K562 (cell line): ENCODE measurements around the gene ANAPC2. TPM values are rescaled to one million over a fixed set of nuclear protein-coding genes. Genes with fewer than 3 reads are reported as not detected.

Experiments
- FOXM1 ChIP-seq, 2 experiments: fragments of 450-650 bp in 1 of 2; sonication (generic) in 1 of 2; formaldehyde crosslinking in 1 of 2; IDR thresholded peaks; 2 replicates each; pipeline versions ENCODE4 v1.6.1 to v1.9.0; 2017 to 2022; ENCODE audit warnings: low read depth in 2 of 2, mild to moderate bottlenecking in 2 of 2, missing genetic modification reagents in 1 of 2, moderate library complexity in 1 of 2
- GATAD2B ChIP-seq: fragments of 450-650 bp; IDR thresholded peaks from 2 replicates; pipeline ENCODE4 v1.6.1; 2017; ENCODE audit warnings: mild to moderate bottlenecking, borderline replicate concordance
- KLF1 ChIP-seq: fragments of 450-650 bp; IDR thresholded peaks from 2 replicates; pipeline ENCODE4 v1.6.1; 2016; ENCODE audit warnings: missing genetic modification characterization, missing compliant biosample characterization
- MAZ ChIP-seq, 2 experiments: fragments of 450-650 bp in 1 of 2; sonication (generic) in 1 of 2; formaldehyde crosslinking; IDR thresholded peaks in 1 of 2; conservative IDR thresholded peaks in 1 of 2; 2 replicates each; pipeline versions ENCODE4 v1.4.0 to v1.5.0; 2020; ENCODE audit warnings: mild to moderate bottlenecking in 1 of 2, missing genetic modification reagents in 1 of 2
- MECOM ChIP-seq: fragments of 250-450 bp; sonication (Bioruptor Pico); IDR thresholded peaks from 2 replicates; pipeline ENCODE4 v1.8.0; 2022; ENCODE audit warnings: inconsistent platforms
- MYNN ChIP-seq, 2 experiments: sonication (generic); formaldehyde crosslinking in 1 of 2; IDR thresholded peaks; 2 replicates each; pipeline versions ENCODE4 v1.5.0 to v1.6.1; 2016 to 2020; ENCODE audit warnings: antibody characterized with exemption in 1 of 2, missing genetic modification reagents in 1 of 2
- NR2C1 ChIP-seq, 2 experiments: fragments of 450-650 bp; IDR thresholded peaks; 2 replicates each; pipeline ENCODE4 v1.6.1; 2017; ENCODE audit warnings: mild to moderate bottlenecking in 2 of 2, antibody characterized with exemption in 1 of 2, inconsistent platforms in 1 of 2, missing compliant biosample characterization in 1 of 2, missing genetic modification characterization in 1 of 2
- PRMT5 ChIP-seq: sonication (generic); formaldehyde crosslinking; IDR thresholded peaks from 2 replicates; pipeline ENCODE4 v1.5.0; 2020; ENCODE audit warnings: missing genetic modification reagents
- ZBTB11 ChIP-seq, 3 experiments: fragments of 200-800 bp in 1 of 3; fragments of 250-450 bp in 1 of 3; fragments of 450-650 bp in 1 of 3; sonication (Bioruptor Pico) in 1 of 3; sonication (Bioruptor generic) in 1 of 3; formaldehyde crosslinking in 1 of 3; IDR thresholded peaks; 2 replicates each; pipeline versions ENCODE4 v1.6.1 to v1.8.0; 2016 to 2022; ENCODE audit warnings: mild to moderate bottlenecking in 2 of 3, missing genetic modification characterization in 2 of 3, missing compliant biosample characterization in 1 of 3, moderate library complexity in 1 of 3
- ZBTB2 ChIP-seq: fragments of 450-650 bp; IDR thresholded peaks from 2 replicates; pipeline ENCODE4 v1.6.1; 2016; ENCODE audit warnings: antibody characterized with exemption
- ZNF212 ChIP-seq: fragments of 450-650 bp; formaldehyde crosslinking; IDR thresholded peaks from 2 replicates; pipeline ENCODE4 v1.4.0; 2020; ENCODE audit warnings: mild to moderate bottlenecking
- ZNF347 ChIP-seq: fragments of 450-650 bp; formaldehyde crosslinking; IDR thresholded peaks from 2 replicates; pipeline ENCODE4 v1.4.0; 2020; ENCODE audit warnings: low read depth, mild to moderate bottlenecking, moderate library complexity
- polyA plus RNA-seq, 8 experiments: library from polyadenylated mRNA; depleted of rRNA in 4 of 8; stranded (reverse) in 5 of 8; unstranded in 3 of 8; fragments of >200 nt; fragmentation: Nextera tagmentation in 2 of 8; fragmentation: Illumina TruSeq in 1 of 8; extraction: Ambion mirVana in 2 of 8; extraction: Trizol in 1 of 8; gene quantifications; 2 replicates each; pipeline versions ENCODE4 v1.2.1 to v1.2.3, GENCODE V29; 2011 to 2014; ENCODE audit warnings: inconsistent platforms in 1 of 8, missing spikeins in 1 of 8
- total RNA-seq, 7 experiments: library from RNA; depleted of rRNA in 6 of 7; stranded (reverse); fragments of >200 nt in 6 of 7; fragmentation: Illumina TruSeq in 2 of 7; extraction: Trizol in 2 of 7; gene quantifications; 2 replicates each; pipeline versions ENCODE4 v1.2.1 to v1.2.3, GENCODE V29; 2011 to 2021; ENCODE audit warnings: low replicate concordance in 1 of 7
- TF ChIP-seq, protein P1 (sequence below): fragments of 250-450 bp; sonication (Bioruptor Pico); IDR thresholded peaks from 2 replicates; pipeline ENCODE4 v1.8.0; 2021; ENCODE audit warnings: mild to moderate bottlenecking, moderate library complexity

Gene ANAPC2
- total and polyA plus RNA-seq, 9 of the 15 experiments (the other 6 are each of a cell fraction or from before 2014, with no cell fraction given), result 0.11 to 56.5 (median 17.1) TPM; not detected in 1

- TF ChIP-seq, protein P1, sequence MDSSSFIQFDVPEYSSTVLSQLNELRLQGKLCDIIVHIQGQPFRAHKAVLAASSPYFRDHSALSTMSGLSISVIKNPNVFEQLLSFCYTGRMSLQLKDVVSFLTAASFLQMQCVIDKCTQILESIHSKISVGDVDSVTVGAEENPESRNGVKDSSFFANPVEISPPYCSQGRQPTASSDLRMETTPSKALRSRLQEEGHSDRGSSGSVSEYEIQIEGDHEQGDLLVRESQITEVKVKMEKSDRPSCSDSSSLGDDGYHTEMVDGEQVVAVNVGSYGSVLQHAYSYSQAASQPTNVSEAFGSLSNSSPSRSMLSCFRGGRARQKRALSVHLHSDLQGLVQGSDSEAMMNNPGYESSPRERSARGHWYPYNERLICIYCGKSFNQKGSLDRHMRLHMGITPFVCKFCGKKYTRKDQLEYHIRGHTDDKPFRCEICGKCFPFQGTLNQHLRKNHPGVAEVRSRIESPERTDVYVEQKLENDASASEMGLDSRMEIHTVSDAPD (CRISPR knock-in tag), result no peak
- no peak for TF ChIP-seq MYNN (IDR thresholded peaks at IDR 0.05)
- no peak for TF ChIP-seq MYNN (CRISPR knock-in tag; IDR thresholded peaks at IDR 0.05)
- no peak for TF ChIP-seq ZBTB2
- TF ChIP-seq MAZ (CRISPR knock-in tag; conservative IDR thresholded peaks at IDR 0.05 in 1 of 2, IDR thresholded peaks at IDR 0.05 in 1 of 2), result no peak
- no peak for TF ChIP-seq ZNF347
- no peak for TF ChIP-seq NR2C1 (IDR thresholded peaks at IDR 0.05)
- no peak for TF ChIP-seq NR2C1 (tag; IDR thresholded peaks at IDR 0.05)
- no peak for TF ChIP-seq KLF1 (tag)
- TF ChIP-seq FOXM1 (IDR thresholded peaks at IDR 0.05; ENCODE audit: low read depth), result no peak
- no peak for TF ChIP-seq FOXM1 (CRISPR knock-in tag; IDR thresholded peaks at IDR 0.05; ENCODE audit: low read depth)
- no peak for TF ChIP-seq ZNF212 (CRISPR knock-in tag)
- TF ChIP-seq PRMT5 (CRISPR knock-in tag), result no peak
- no peak for TF ChIP-seq MECOM (CRISPR knock-in tag)
- TF ChIP-seq ZBTB11 (CRISPR knock-in tag; IDR thresholded peaks at IDR 0.05), result no peak
- TF ChIP-seq GATAD2B, result no peak
These were observed 50.2 kb downstream of the ANAPC2 start (continued) for GRCh38 chr9:137138058-137138721.
